Karpas-422 (cell line): Measurements from ENCODE around the gene SERPINI2. TPM values are rescaled to one million over a fixed set of nuclear protein-coding genes. Genes with fewer than 3 reads are reported as not detected.

Experiments
- DNase-seq: peaks from one replicate; pipeline ENCODE4 v3.0.0-alpha.2; 2015
- H2AFZ ChIP-seq: fragments of 200-600 bp; sonication (generic); 2 replicates; pipeline ENCODE4 v1.6.1; 2014; ENCODE audit warnings: antibody characterized with exemption, low read length, mixed read lengths
- H3K27ac ChIP-seq: fragments of 200-600 bp; sonication (generic); 2 replicates; pipeline ENCODE4 v1.5.1; 2014; ENCODE audit warnings: mild to moderate bottlenecking, low read length, moderate library complexity
- H3K27me3 ChIP-seq: fragments of 200-600 bp; sonication (generic); 2 replicates; pipeline ENCODE4 v1.6.1; 2014; ENCODE audit warnings: low read length, mixed read lengths
- H3K36me3 ChIP-seq: fragments of 200-600 bp; sonication (generic); 2 replicates; pipeline ENCODE4 v1.6.1; 2014; ENCODE audit warnings: low read length, mixed read lengths; ENCODE audit not compliant: insufficient read depth
- H3K4me1 ChIP-seq: fragments of 200-600 bp; sonication (generic); 2 replicates; pipeline ENCODE4 v1.6.1; 2014; ENCODE audit warnings: mild to moderate bottlenecking, low read length, mixed read lengths
- H3K4me2 ChIP-seq: fragments of 200-600 bp; sonication (generic); 2 replicates; pipeline ENCODE4 v1.6.1; 2014; ENCODE audit warnings: low read length, low read depth, mild to moderate bottlenecking; ENCODE audit not compliant: poor library complexity, severe bottlenecking
- H3K4me3 ChIP-seq: fragments of 200-600 bp; sonication (generic); 2 replicates; pipeline ENCODE4 v1.5.1; 2014; ENCODE audit warnings: mild to moderate bottlenecking, antibody characterized with exemption, low read length, mixed read lengths
- H3K79me2 ChIP-seq: fragments of 200-600 bp; sonication (generic); 2 replicates; pipeline ENCODE4 v1.6.1; 2014; ENCODE audit warnings: mild to moderate bottlenecking, low read length, mixed read lengths
- H3K9ac ChIP-seq: fragments of 200-600 bp; sonication (generic); 2 replicates; pipeline ENCODE4 v1.6.0; 2014; ENCODE audit warnings: low read length
- H3K9me2 ChIP-seq: fragments of 200-600 bp; sonication (generic), shearing (Covaris generic); replicated peaks from 2 replicates; pipeline ENCODE4 v1.6.0; 2014; ENCODE audit warnings: mild to moderate bottlenecking, low read length, moderate library complexity; ENCODE audit not compliant: insufficient read depth
- H3K9me3 ChIP-seq: fragments of 300-700, 200-600 bp; sonication (generic); 2 replicates; pipeline ENCODE4 v1.6.1; 2014; ENCODE audit warnings: low read length, mixed read lengths
- H4K20me1 ChIP-seq: fragments of 200-600 bp; sonication (generic); 2 replicates; pipeline ENCODE4 v1.6.1; 2014; ENCODE audit warnings: mild to moderate bottlenecking, antibody characterized with exemption, low read length, low read depth; ENCODE audit not compliant: insufficient read depth
- total RNA-seq: library from RNA; depleted of rRNA; stranded (reverse); fragments of >200 nt; shearing (Covaris generic); gene quantifications from 2 replicates; pipeline ENCODE4 v1.2.3, GENCODE V29; 2014; ENCODE audit warnings: low replicate concordance; rRNA removed

Gene SERPINI2, protein sequence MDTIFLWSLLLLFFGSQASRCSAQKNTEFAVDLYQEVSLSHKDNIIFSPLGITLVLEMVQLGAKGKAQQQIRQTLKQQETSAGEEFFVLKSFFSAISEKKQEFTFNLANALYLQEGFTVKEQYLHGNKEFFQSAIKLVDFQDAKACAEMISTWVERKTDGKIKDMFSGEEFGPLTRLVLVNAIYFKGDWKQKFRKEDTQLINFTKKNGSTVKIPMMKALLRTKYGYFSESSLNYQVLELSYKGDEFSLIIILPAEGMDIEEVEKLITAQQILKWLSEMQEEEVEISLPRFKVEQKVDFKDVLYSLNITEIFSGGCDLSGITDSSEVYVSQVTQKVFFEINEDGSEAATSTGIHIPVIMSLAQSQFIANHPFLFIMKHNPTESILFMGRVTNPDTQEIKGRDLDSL
- not detected in 2 replicates for total RNA-seq

DNA sequence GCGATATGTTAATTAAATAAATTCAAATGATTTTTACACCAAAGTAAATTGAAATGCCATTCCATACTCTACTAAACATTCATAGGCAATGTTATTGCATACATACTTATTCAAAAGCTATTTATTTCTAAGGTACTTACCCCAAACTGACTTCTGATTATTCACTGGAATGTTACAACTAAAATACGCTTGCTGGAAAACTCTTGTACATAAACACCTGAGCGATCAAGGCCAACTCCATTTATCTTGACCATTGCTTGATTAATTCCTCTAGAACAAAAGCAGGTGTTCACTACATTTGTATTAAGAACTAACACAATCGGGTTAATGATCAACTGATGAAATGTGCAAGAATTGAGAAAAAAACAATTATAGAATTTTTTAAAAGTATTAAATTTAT, at the start of gene SERPINI2:
SERPINI2 (minus strand) TSS at position 180 of the 400 bp plus-strand sequence. CDS start 2,208 bp downstream, outside the sequence.
- no peaks in the 10 kb centered on the region for H3K9me2 ChIP-seq
- no peak for DNase-seq
- H3K9ac ChIP-seq = no peak within 1 kb of the TSS
- H3K79me2 ChIP-seq = no peaks in the 10 kb centered on the region
- no peaks in the 10 kb centered on the region for H4K20me1 ChIP-seq
- H3K4me3 ChIP-seq = no peak within 1 kb of the TSS
- no peaks in the 10 kb centered on the region for H3K36me3 ChIP-seq
- H3K27me3 ChIP-seq = no peaks in the 10 kb centered on the region
- no peak within 1 kb of the TSS for H2AFZ ChIP-seq
- H3K4me1 ChIP-seq = no peaks in the 10 kb centered on the region
- H3K27ac ChIP-seq = no peak within 1 kb of the TSS
- H3K9me3 ChIP-seq = no peaks in the 10 kb centered on the region
- no peak within 1 kb of the TSS for H3K4me2 ChIP-seq

DNA sequence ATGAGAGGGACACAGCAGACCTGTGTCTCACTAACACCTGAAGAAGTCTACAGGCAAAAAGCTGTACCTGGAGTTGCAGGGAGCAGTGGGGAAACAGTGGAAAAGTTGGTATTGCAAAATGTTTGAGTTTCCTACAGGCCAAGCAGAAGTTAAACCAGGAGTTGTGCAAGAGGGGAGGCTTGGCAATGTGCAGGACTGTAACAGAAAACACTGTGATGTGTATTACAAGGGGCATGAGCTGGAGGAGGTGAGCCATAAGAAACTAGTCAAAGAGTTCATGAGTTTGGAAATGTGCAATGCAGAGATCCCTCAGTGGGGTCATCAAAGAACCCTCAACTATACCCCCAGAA, 47.1 kb upstream of the SERPINI2 start:
- H3K9me2 ChIP-seq = no peaks in the 10 kb centered on the region
- no peak overlapping the region for H3K27ac ChIP-seq
- H3K27me3 ChIP-seq = no peaks in the 10 kb centered on the region
- H2AFZ ChIP-seq = no peak overlapping the region
- H4K20me1 ChIP-seq = no peaks in the 10 kb centered on the region
- no peaks in the 10 kb centered on the region for H3K4me1 ChIP-seq
- no peaks in the 10 kb centered on the region for H3K9me3 ChIP-seq
- H3K9ac ChIP-seq = no peak overlapping the region
- DNase-seq = peak; percentile 29
- H3K4me2 ChIP-seq = no peak overlapping the region
- no peaks in the 10 kb centered on the region for H3K79me2 ChIP-seq
- no peaks in the 10 kb centered on the region for H3K36me3 ChIP-seq
- H3K4me3 ChIP-seq = no peak overlapping the region

DNA sequence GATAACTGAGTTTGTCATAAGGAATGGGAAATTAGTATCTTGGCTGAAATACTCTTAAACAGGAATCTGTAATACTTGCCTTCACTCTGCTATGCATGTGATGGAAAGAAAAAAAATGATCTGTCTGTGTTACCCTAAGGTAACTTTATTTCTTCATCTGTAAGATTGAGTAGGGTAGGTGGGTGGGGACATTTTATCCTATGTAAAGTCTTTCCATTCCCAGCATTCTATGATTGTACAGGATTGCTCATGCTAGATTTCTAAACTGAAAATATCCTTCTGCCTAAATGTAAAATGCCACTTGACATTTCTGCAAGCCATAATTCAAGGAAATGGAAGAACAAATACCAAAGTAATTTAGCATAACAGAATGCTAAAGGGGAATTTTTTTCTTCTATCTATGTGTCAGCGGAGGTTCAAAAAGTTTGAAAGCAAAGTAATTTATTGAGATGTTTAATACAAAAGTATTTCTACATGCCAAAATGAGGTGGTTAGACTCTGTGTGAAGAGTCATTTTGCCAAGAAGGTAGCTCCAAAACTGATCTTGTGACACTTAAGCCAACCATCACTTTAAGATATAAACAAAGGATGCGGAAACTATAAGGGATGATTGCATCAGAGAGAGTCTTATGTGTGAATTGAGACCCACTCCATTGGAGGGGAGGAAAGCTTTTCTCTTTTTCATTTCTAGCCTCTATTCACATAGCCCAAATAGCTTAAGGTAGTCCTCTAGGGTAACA, 46.6 kb upstream of the SERPINI2 start:
- Histone ChIP-seq H2AFZ (no peak overlapping the region), H4K20me1 (no peaks in the 10 kb centered on the region), H3K36me3 (no peaks in the 10 kb centered on the region), H3K4me3 (no peak overlapping the region), H3K79me2 (no peaks in the 10 kb centered on the region), H3K27me3 (no peaks in the 10 kb centered on the region), H3K4me2 (no peak overlapping the region), H3K9me3 (no peaks in the 10 kb centered on the region), H3K27ac (no peak overlapping the region), H3K9ac (no peak overlapping the region), H3K9me2 (no peaks in the 10 kb centered on the region), H3K4me1 (no peaks in the 10 kb centered on the region)
- no peak for DNase-seq

DNA sequence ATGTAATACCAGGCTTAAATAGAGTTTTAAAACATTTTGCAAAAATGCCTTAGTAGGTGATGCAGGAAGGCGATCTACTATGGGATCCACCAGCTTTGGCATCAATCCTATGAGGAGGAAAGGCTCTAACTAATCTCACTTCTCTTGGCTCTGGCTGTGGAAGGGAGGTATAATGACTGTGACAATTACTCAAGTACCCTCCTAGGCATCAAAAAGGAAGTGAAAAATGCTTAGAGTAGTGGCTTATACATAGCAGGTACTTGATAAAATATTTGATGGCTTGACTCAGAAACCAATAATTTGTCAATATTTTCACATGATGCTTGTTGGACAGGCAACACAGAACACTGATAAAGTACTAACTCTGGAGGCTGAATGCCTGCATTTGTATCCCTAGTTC, 34.1 kb upstream of the SERPINI2 start:
- H3K36me3 ChIP-seq = no peaks in the 10 kb centered on the region
- H3K9me2 ChIP-seq = no peaks in the 10 kb centered on the region
- no peak overlapping the region for H3K9ac ChIP-seq
- peak; percentile 35 for DNase-seq
- no peaks in the 10 kb centered on the region for H3K27me3 ChIP-seq
- H3K79me2 ChIP-seq = no peaks in the 10 kb centered on the region
- no peak overlapping the region for H2AFZ ChIP-seq
- no peaks in the 10 kb centered on the region for H3K9me3 ChIP-seq
- H3K4me2 ChIP-seq = no peak overlapping the region
- H3K4me1 ChIP-seq = no peaks in the 10 kb centered on the region
- H3K4me3 ChIP-seq = no peak overlapping the region
- no peak overlapping the region for H3K27ac ChIP-seq
- H4K20me1 ChIP-seq = no peaks in the 10 kb centered on the region

DNA sequence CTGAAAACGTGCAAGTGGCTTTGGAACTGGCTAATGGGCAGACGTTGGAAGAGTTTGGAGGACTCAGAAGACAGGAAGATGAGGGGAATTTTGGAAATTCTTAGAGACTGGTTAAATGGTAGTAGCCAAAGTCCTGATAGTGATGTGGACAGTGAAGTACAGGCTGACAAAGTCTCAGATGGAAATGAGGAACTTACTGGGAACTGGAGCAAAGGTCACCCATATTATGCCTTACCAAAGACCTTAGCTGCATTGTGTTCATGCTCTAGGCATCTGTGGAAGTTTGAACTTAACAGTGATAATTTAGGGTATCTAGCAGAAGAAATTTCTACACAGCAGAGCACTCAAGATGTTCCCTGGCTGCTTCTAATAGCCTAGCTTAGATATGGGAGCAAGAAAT, 28.6 kb upstream of the SERPINI2 start:
- Histone ChIP-seq H3K4me1 (no peaks in the 10 kb centered on the region), H4K20me1 (no peaks in the 10 kb centered on the region), H2AFZ (no peak overlapping the region), H3K4me3 (no peak overlapping the region), H3K27me3 (no peaks in the 10 kb centered on the region), H3K36me3 (no peaks in the 10 kb centered on the region), H3K79me2 (no peaks in the 10 kb centered on the region), H3K27ac (no peak overlapping the region), H3K9me3 (no peaks in the 10 kb centered on the region), H3K9ac (no peak overlapping the region), H3K4me2 (no peak overlapping the region), H3K9me2 (no peaks in the 10 kb centered on the region)
- DNase-seq = no peak

DNA sequence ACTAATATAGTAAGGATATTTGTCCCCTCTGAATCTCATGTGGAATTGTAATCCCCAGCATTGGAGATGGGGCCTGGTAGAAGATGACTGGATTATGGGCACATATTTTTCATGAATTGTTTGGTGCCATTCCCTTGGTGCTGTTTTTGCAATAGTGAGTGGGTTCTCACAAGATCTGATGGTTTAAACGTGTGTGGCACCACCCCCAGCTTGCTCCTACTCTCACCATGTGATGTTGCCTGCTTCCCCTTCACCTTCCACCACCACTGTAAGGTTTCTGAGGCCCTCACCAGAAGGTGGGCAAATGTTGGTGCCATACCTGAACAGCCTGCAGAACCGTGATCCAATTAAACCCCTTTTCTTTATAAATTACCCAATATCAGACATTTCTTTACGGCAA, 28.1 kb upstream of the SERPINI2 start:
- Histone ChIP-seq H3K4me1 (no peaks in the 10 kb centered on the region), H3K4me2 (no peak overlapping the region), H3K9me3 (no peaks in the 10 kb centered on the region), H3K4me3 (no peak overlapping the region), H3K27me3 (no peaks in the 10 kb centered on the region), H2AFZ (no peak overlapping the region), H3K79me2 (no peaks in the 10 kb centered on the region), H3K36me3 (no peaks in the 10 kb centered on the region), H3K9ac (no peak overlapping the region), H3K9me2 (no peaks in the 10 kb centered on the region), H3K27ac (no peak overlapping the region), H4K20me1 (no peaks in the 10 kb centered on the region)
- DNase-seq = no peak

DNA sequence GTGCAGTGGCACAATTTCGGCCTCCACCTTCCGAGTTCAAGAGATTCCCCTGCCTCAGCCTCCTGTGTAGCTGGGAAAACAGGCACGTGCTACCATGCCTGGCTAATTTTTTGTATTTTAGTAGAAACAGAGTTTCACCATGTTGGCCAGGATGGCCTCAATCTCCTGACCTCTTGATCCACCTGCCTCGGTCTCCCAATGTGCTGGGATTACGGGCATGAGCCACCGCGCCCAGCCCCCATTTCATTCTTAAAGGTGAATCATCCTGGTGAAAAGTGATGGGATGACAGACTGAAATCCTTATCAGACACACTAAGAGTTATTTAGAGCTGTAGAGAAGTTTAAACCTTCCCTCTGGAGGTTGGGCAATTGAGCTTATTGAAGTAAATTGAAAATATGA, 24.1 kb upstream of the SERPINI2 start:
- Histone ChIP-seq H2AFZ (no peak overlapping the region), H3K4me1 (no peaks in the 10 kb centered on the region), H3K9ac (no peak overlapping the region), H3K27ac (no peak overlapping the region), H3K4me3 (no peak overlapping the region), H3K79me2 (no peaks in the 10 kb centered on the region), H3K9me3 (no peaks in the 10 kb centered on the region), H3K27me3 (no peaks in the 10 kb centered on the region), H4K20me1 (no peaks in the 10 kb centered on the region), H3K4me2 (no peak overlapping the region), H3K36me3 (no peaks in the 10 kb centered on the region), H3K9me2 (no peaks in the 10 kb centered on the region)
- no peak for DNase-seq

DNA sequence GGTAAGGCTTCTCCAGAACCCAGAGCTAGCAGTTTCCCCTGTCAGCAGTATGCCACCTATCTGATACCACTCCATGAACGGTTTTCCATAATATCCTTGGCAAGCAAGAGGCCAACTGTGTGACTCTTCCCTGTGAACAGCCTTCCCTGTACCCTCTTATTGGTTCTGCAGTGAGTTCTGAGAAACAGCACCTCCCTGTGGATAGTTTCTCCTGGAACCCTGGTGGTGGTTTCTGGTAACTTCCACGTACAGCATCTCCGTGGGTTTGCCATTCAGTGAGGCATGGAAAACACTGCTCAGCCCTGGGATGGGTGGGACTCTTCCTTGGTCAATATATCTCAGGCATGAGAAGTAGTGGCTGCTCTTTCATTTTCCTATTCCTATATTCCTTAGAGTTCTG, 19.4 kb upstream of the SERPINI2 start:
- no peaks in the 10 kb centered on the region for H3K36me3 ChIP-seq
- no peaks in the 10 kb centered on the region for H3K27me3 ChIP-seq
- no peak overlapping the region for H3K27ac ChIP-seq
- no peaks in the 10 kb centered on the region for H3K79me2 ChIP-seq
- H3K4me1 ChIP-seq = peaks cover 17% of the 10 kb centered on the region
- H3K9me3 ChIP-seq = no peaks in the 10 kb centered on the region
- no peak overlapping the region for H3K4me2 ChIP-seq
- H2AFZ ChIP-seq = no peak overlapping the region
- no peak overlapping the region for H3K4me3 ChIP-seq
- DNase-seq = peak; percentile 56
- no peak overlapping the region for H3K9ac ChIP-seq
- no peaks in the 10 kb centered on the region for H3K9me2 ChIP-seq
- no peaks in the 10 kb centered on the region for H4K20me1 ChIP-seq
